ENCODE measurements around the gene LSAMP. TPM values are rescaled to one million over a fixed set of nuclear protein-coding genes. Genes with fewer than 3 reads are reported as not detected.

Gene LSAMP
- polyA plus RNA-seq, 1 of the 3 experiments (the other 2 are of a cell fraction): 6.6 TPM

DNA sequence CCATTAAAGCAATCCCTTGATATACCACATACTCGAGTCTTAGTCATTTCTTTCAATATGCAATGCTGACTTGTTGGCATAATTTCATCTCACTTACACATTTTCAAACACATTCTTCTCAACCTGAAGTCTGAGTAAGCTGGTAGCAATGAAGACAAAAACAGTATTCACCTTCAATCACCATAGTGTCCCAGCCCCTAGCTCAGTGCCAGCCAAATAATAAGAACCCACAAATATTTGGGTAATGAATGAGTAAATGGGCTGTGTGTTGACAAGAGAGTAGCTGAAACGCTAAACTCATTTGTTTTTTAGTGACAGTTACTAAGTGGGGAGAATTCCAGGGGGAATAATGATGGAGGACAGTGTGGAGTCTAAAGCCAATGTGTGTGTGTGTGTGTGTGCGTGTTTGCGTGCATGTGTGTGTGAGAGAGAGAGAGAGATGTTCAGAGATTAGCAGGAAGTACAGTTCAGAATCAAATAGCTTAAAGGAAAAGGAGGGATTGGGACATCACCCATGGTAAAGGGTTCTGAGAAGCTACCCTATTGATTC lies 656.3 kb downstream of the LSAMP start (continued):
- TF ChIP-seq YY1 (IDR thresholded peaks at IDR 0.05; ENCODE audit: low read depth): no peak
- no peak for TF ChIP-seq SIN3A (IDR thresholded peaks at IDR 0.05; ENCODE audit: borderline replicate concordance, low read depth, low read length)
- no peak for TF ChIP-seq GABPA (IDR thresholded peaks at IDR 0.05; ENCODE audit: low read depth)
- no peak for TF ChIP-seq SMC3 (IDR thresholded peaks at IDR 0.05; ENCODE audit: low read depth, low read length)

DNA sequence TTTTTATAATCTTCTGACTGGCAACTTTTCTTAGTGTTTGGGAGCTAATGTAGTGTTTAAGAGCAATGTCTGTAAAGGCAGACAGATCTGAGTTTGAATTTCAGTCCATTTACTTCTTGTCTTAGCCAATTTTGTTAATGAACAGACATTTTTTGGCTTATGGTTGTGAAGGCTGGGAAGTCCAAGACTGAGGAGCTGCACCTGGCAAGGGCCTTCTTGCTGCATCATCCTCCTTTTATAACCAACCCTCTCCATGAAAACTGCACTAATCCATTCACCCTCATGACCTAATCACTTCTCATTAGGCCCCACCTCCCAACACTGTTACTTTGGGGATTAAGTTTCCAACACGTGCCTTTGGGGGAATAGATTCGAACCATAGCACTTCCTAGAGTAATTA lies 657.5 kb downstream of the LSAMP start:
- DNase-seq: no peak
- H4K20me1 ChIP-seq (ENCODE audit: insufficient read depth): no peaks in the 10 kb centered on the region
- POLR2A ChIA-PET: interaction anchor here (0.5 kb wide), 1 partner anchor 16 kb away, joined by 3 read pairs; no protein-coding TSS in a partner anchor
- no peaks in the 10 kb centered on the region for H3K9me3 ChIP-seq
- no peak overlapping the region for H2AFZ ChIP-seq (ENCODE audit: low read depth)
- H3K4me3 ChIP-seq (ENCODE audit: low read depth in 2 of 2, low read length in 1 of 2): no peak overlapping the region
- peak overlapping the region in 1 of 2 experiments; percentile 98; a peak in 2 of 4 replicates for H3K27ac ChIP-seq (ENCODE audit: low read depth in 2 of 2, low read length in 1 of 2)
- 96% methylated on average over 2 of the region's 2 CpGs for WGBS (ENCODE audit: low lambda C conversion rate)
- CTCF ChIA-PET: interaction anchor here (0.7 kb wide), 1 partner anchor 94 kb away, joined by 4 read pairs; no protein-coding TSS in a partner anchor
- H3K4me1 ChIP-seq (ENCODE audit: control insufficient read depth in 1 of 2, insufficient read depth in 2 of 2, low read depth in 1 of 2, low read length in 1 of 2): peaks cover 10 to 34% of the 10 kb centered on the region in 2 experiments
- no peaks in the 10 kb centered on the region for H3K9me2 ChIP-seq
- H3F3A ChIP-seq (replicated peaks; ENCODE audit: insufficient read depth): peaks cover 41% of the 10 kb centered on the region
- H3K27me3 ChIP-seq (ENCODE audit: insufficient read depth): no peaks in the 10 kb centered on the region
- H3K79me2 ChIP-seq (ENCODE audit: insufficient read depth): no peaks in the 10 kb centered on the region
- no peak for TF ChIP-seq FOSL2 (IDR thresholded peaks at IDR 0.05; ENCODE audit: borderline replicate concordance, low read depth)
- no peak overlapping the region for H3K4me2 ChIP-seq
- peak overlapping the region; percentile 55; the same call in 1 of the 2 replicates for H3K9ac ChIP-seq
- no peaks in the 10 kb centered on the region for H3K36me3 ChIP-seq (replicated peaks in 1 of 2; ENCODE audit: control insufficient read depth in 1 of 2, insufficient read depth in 2 of 2, low read length in 1 of 2)

DNA sequence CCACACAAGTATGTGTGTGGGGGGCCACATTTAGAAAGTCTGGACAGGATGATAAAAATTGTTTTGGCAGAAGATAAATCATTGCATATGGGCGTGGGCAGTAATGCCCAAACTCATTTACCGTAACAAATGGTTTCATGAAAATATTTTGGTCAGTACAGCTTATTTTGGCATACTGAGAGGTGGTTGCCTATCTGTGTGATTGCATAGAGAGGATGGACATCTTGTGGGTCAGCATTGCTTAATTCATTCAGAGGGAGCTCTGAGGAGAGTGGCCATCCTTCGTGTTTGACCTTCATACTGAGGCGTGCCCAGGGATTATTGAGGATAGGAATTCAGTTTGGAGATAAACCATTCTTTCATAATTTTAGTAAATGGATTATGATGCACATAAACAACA lies 659.5 kb downstream of the LSAMP start:
- 89% methylated on average over 4 of the region's 4 CpGs for WGBS (ENCODE audit: low lambda C conversion rate)
- Histone ChIP-seq H3K9me2 (no peaks in the 10 kb centered on the region), H3K9ac (peak overlapping the region; percentile 95), H3K4me1 (ENCODE audit: control insufficient read depth in 1 of 2, insufficient read depth in 2 of 2, low read depth in 1 of 2, low read length in 1 of 2) (peaks cover 10 to 26% of the 10 kb centered on the region in 2 experiments), H3F3A (replicated peaks; ENCODE audit: insufficient read depth) (peaks cover 36% of the 10 kb centered on the region), H3K79me2 (ENCODE audit: insufficient read depth) (no peaks in the 10 kb centered on the region), H3K9me3 (no peaks in the 10 kb centered on the region), H2AFZ (ENCODE audit: low read depth) (no peak overlapping the region), H3K36me3 (replicated peaks in 1 of 2; ENCODE audit: control insufficient read depth in 1 of 2, insufficient read depth in 2 of 2, low read length in 1 of 2) (no peaks in the 10 kb centered on the region), H3K27ac (ENCODE audit: low read depth in 2 of 2, low read length in 1 of 2) (peak overlapping the region; percentile 97), H3K4me3 (ENCODE audit: low read depth in 2 of 2, low read length in 1 of 2) (no peak overlapping the region), H3K27me3 (ENCODE audit: insufficient read depth) (no peaks in the 10 kb centered on the region), H4K20me1 (ENCODE audit: insufficient read depth) (no peaks in the 10 kb centered on the region), H3K4me2 (peak overlapping the region; percentile 81)
- TF ChIP-seq RFX5 (IDR thresholded peaks at IDR 0.05; ENCODE audit: low read length): no peak
- TF ChIP-seq SIN3A (IDR thresholded peaks at IDR 0.05; ENCODE audit: borderline replicate concordance, low read depth, low read length): no peak
- TF ChIP-seq YY1 (IDR thresholded peaks at IDR 0.05; ENCODE audit: low read depth): no peak
- TF ChIP-seq FOXM1 (IDR thresholded peaks at IDR 0.05; ENCODE audit: low read depth): no peak
- TF ChIP-seq SMC3 (IDR thresholded peaks at IDR 0.05; ENCODE audit: low read depth, low read length): no peak
- TF ChIP-seq JUND (IDR thresholded peaks at IDR 0.05): no peak
- TF ChIP-seq, protein P1, sequence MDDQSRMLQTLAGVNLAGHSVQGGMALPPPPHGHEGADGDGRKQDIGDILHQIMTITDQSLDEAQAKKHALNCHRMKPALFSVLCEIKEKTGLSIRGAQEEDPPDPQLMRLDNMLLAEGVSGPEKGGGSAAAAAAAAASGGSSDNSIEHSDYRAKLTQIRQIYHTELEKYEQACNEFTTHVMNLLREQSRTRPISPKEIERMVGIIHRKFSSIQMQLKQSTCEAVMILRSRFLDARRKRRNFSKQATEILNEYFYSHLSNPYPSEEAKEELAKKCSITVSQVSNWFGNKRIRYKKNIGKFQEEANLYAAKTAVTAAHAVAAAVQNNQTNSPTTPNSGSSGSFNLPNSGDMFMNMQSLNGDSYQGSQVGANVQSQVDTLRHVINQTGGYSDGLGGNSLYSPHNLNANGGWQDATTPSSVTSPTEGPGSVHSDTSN (IDR thresholded peaks at IDR 0.05): no peak
- TF ChIP-seq ELF1 (IDR thresholded peaks at IDR 0.05): no peak
- TF ChIP-seq, protein P2, sequence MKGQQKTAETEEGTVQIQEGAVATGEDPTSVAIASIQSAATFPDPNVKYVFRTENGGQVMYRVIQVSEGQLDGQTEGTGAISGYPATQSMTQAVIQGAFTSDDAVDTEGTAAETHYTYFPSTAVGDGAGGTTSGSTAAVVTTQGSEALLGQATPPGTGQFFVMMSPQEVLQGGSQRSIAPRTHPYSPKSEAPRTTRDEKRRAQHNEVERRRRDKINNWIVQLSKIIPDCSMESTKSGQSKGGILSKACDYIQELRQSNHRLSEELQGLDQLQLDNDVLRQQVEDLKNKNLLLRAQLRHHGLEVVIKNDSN (IDR thresholded peaks at IDR 0.05; ENCODE audit: borderline replicate concordance, low read depth): no peak
- no peak for TF ChIP-seq GATA2 (CRISPR knock-in tag; IDR thresholded peaks at IDR 0.05)
- TF ChIP-seq, protein P3, sequence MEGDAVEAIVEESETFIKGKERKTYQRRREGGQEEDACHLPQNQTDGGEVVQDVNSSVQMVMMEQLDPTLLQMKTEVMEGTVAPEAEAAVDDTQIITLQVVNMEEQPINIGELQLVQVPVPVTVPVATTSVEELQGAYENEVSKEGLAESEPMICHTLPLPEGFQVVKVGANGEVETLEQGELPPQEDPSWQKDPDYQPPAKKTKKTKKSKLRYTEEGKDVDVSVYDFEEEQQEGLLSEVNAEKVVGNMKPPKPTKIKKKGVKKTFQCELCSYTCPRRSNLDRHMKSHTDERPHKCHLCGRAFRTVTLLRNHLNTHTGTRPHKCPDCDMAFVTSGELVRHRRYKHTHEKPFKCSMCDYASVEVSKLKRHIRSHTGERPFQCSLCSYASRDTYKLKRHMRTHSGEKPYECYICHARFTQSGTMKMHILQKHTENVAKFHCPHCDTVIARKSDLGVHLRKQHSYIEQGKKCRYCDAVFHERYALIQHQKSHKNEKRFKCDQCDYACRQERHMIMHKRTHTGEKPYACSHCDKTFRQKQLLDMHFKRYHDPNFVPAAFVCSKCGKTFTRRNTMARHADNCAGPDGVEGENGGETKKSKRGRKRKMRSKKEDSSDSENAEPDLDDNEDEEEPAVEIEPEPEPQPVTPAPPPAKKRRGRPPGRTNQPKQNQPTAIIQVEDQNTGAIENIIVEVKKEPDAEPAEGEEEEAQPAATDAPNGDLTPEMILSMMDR (IDR thresholded peaks at IDR 0.05): no peak
- TF ChIP-seq NRF1 (IDR thresholded peaks at IDR 0.05; ENCODE audit: low read depth, low read length): no peak
- no peak for TF ChIP-seq RAD21 (IDR thresholded peaks at IDR 0.05; ENCODE audit: low read length)
- TF ChIP-seq EP300 (IDR thresholded peaks at IDR 0.05; ENCODE audit: borderline replicate concordance in 1 of 2, low read depth in 1 of 2, low read length in 1 of 2): no peak
- DNase-seq: no peak
- CTCF ChIA-PET: interaction anchor here (0.6 to 6.1 kb wide), 25 partner anchors 10 to 695 kb away, joined by 3 to 85 read pairs (median 10); no protein-coding TSS in a partner anchor
- POLR2A ChIA-PET: interaction anchor here (2.6 to 3.7 kb wide), 2 partner anchors 73 to 92 kb away, joined by 21 to 65 read pairs; no protein-coding TSS in a partner anchor

Data from SK-N-SH (cell line).